ENCODE measurements around the gene FOXRED2. TPM values are rescaled to one million over a fixed set of nuclear protein-coding genes. Genes with fewer than 3 reads are reported as not detected.

The FOXRED2 gene
- total RNA-seq, 1 experiment from 2014 or later, result 220 TPM

DNA sequence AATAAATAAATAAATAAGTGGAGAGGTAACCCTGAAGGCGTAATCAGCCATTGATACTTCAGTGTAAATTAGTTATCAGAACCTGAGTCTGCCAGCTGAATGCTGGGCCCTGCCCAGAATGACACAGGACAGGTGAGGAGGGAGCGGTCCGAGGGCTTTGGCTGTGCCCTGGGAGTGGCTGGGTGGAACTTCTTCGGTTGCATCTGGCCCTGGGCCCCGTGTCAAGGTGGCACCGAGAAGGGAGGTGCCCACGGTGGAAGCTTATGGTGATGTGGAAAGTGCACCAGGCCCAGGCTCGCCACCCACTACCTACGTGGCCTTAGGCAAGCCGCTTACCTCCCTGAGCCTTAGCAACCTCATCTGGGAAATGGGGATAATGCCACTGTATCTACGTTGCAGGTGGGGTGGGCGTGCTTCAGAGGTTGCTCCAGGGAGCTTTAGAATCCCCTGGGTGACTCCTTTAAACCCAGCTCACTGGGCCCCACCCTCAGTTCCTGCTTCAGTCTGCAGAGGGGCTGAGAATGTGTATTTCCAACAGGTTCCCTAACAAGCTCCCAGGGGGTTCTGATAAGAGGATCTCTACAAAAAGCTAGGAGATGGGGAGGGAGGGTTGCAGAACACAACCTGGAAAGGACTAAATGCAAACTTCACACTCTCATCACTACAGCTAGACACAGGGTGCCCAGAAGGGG, 64.2 kb downstream of the FOXRED2 start:
- intact Hi-C loops (cut with micrococcal nuclease; ENCODE audit: unreplicated experiment), result no loop called here
- Histone ChIP-seq H3K4me3 (ENCODE audit: low read depth, low read length) (no peak overlapping the region), H3K27me3 (replicated peaks; ENCODE audit: control insufficient read depth, insufficient read depth, low read length) (no peaks in the 10 kb centered on the region), H3K4me1 (peaks cover 16% of the 10 kb centered on the region), H3K9me3 (no peaks in the 10 kb centered on the region), H3K36me3 (ENCODE audit: control insufficient read depth, insufficient read depth, low read length) (no peaks in the 10 kb centered on the region)
- Mint-ChIP-seq H3K4me3 (ENCODE audit: unreplicated experiment) (no peak overlapping the region), H3K27me3 (ENCODE audit: insufficient read depth, unreplicated experiment) (no peaks in the 10 kb centered on the region), H3K27ac (ENCODE audit: unreplicated experiment) (no peak overlapping the region), H3K9me3 (ENCODE audit: unreplicated experiment) (no peaks in the 10 kb centered on the region), H3K4me1 (ENCODE audit: low read depth, unreplicated experiment) (peaks cover 19% of the 10 kb centered on the region), H3K36me3 (ENCODE audit: insufficient read depth, unreplicated experiment) (no peaks in the 10 kb centered on the region)
- ChIA-PET POLR2A (no interaction called here), CTCF (no interaction called here)
- no TSS peak for BruUV-seq (replicated peaks)
- TF ChIP-seq, protein P1, sequence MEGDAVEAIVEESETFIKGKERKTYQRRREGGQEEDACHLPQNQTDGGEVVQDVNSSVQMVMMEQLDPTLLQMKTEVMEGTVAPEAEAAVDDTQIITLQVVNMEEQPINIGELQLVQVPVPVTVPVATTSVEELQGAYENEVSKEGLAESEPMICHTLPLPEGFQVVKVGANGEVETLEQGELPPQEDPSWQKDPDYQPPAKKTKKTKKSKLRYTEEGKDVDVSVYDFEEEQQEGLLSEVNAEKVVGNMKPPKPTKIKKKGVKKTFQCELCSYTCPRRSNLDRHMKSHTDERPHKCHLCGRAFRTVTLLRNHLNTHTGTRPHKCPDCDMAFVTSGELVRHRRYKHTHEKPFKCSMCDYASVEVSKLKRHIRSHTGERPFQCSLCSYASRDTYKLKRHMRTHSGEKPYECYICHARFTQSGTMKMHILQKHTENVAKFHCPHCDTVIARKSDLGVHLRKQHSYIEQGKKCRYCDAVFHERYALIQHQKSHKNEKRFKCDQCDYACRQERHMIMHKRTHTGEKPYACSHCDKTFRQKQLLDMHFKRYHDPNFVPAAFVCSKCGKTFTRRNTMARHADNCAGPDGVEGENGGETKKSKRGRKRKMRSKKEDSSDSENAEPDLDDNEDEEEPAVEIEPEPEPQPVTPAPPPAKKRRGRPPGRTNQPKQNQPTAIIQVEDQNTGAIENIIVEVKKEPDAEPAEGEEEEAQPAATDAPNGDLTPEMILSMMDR (IDR thresholded peaks at IDR 0.05; ENCODE audit: insufficient read depth in 1 of 2, low read depth in 1 of 2, low read length in 1 of 2, severe bottlenecking in 1 of 2, unreplicated experiment in 1 of 2), result no peak
- no peak for DNase-seq

- no TSS peak for BruUV-seq (replicated peaks)
- Histone ChIP-seq H3K4me3 (ENCODE audit: low read depth, low read length) (no peak overlapping the region), H3K9me3 (no peaks in the 10 kb centered on the region), H3K4me1 (peaks cover 29% of the 10 kb centered on the region), H3K36me3 (ENCODE audit: control insufficient read depth, insufficient read depth, low read length) (no peaks in the 10 kb centered on the region), H3K27me3 (replicated peaks; ENCODE audit: control insufficient read depth, insufficient read depth, low read length) (no peaks in the 10 kb centered on the region)
- H3K4me3 Mint-ChIP-seq (ENCODE audit: unreplicated experiment), result no peak overlapping the region
- no peaks in the 10 kb centered on the region for H3K36me3 Mint-ChIP-seq (ENCODE audit: insufficient read depth, unreplicated experiment)
- no peaks in the 10 kb centered on the region for H3K27me3 Mint-ChIP-seq (ENCODE audit: insufficient read depth, unreplicated experiment)
- ChIA-PET CTCF (no interaction called here), POLR2A (no interaction called here)
- peaks cover 27% of the 10 kb centered on the region for H3K4me1 Mint-ChIP-seq (ENCODE audit: low read depth, unreplicated experiment)
- intact Hi-C loops (cut with micrococcal nuclease; ENCODE audit: unreplicated experiment), result no loop called here
- TF ChIP-seq, protein P1 (IDR thresholded peaks at IDR 0.05; ENCODE audit: insufficient read depth in 1 of 2, low read depth in 1 of 2, low read length in 1 of 2, severe bottlenecking in 1 of 2, unreplicated experiment in 1 of 2), result no peak
- H3K9me3 Mint-ChIP-seq (ENCODE audit: unreplicated experiment), result no peaks in the 10 kb centered on the region
- H3K27ac Mint-ChIP-seq (ENCODE audit: unreplicated experiment), result peak overlapping the region; percentile 57
- DNase-seq, result no peak
Measured at GRCh38 chr22:36440429-36441002, 66.3 kb downstream of the FOXRED2 start.

- Mint-ChIP-seq H3K36me3 (ENCODE audit: insufficient read depth, unreplicated experiment) (no peaks in the 10 kb centered on the region), H3K4me1 (ENCODE audit: low read depth, unreplicated experiment) (peaks cover 33% of the 10 kb centered on the region), H3K4me3 (ENCODE audit: unreplicated experiment) (no peak overlapping the region), H3K27ac (ENCODE audit: unreplicated experiment) (peak overlapping the region; percentile 13), H3K9me3 (ENCODE audit: unreplicated experiment) (no peaks in the 10 kb centered on the region), H3K27me3 (ENCODE audit: insufficient read depth, unreplicated experiment) (no peaks in the 10 kb centered on the region)
- POLR2A ChIA-PET, result no interaction called here
- Histone ChIP-seq H3K9me3 (no peaks in the 10 kb centered on the region), H3K27me3 (replicated peaks; ENCODE audit: control insufficient read depth, insufficient read depth, low read length) (no peaks in the 10 kb centered on the region), H3K4me1 (peaks cover 38% of the 10 kb centered on the region), H3K36me3 (ENCODE audit: control insufficient read depth, insufficient read depth, low read length) (no peaks in the 10 kb centered on the region), H3K4me3 (ENCODE audit: low read depth, low read length) (no peak overlapping the region)
- no TSS peak for BruUV-seq (replicated peaks)
- CTCF ChIA-PET, result no interaction called here
- intact Hi-C loops (cut with micrococcal nuclease; ENCODE audit: unreplicated experiment), result no loop called here
- peak in 1 of 2 experiments; percentile 40 for DNase-seq
- TF ChIP-seq, protein P1 (IDR thresholded peaks at IDR 0.05; ENCODE audit: insufficient read depth in 1 of 2, low read depth in 1 of 2, low read length in 1 of 2, severe bottlenecking in 1 of 2, unreplicated experiment in 1 of 2), result no peak
Measured at GRCh38 chr22:36439481-36440271, 67.2 kb downstream of the FOXRED2 start.

Other genes with a start within 250 kb of the FOXRED2 start
- 513 and 539 TPM in 2 replicates for gene MYH9, start 119.1 kb downstream of the FOXRED2 start, total RNA-seq (2022)
- gene TXN2, start 25.4 kb downstream of the FOXRED2 start, total RNA-seq (2022), result 75.8 and 77.2 TPM in 2 replicates
- gene EIF3D, start 22.1 kb upstream of the FOXRED2 start, total RNA-seq (2022), result 240 and 250 TPM in 2 replicates
- gene CACNG2, start 196.7 kb upstream of the FOXRED2 start, total RNA-seq (2022), result not detected in 2 replicates

Data from Caco-2 (cell line).